ENCODE data around the gene EPB41L2.

DNA sequence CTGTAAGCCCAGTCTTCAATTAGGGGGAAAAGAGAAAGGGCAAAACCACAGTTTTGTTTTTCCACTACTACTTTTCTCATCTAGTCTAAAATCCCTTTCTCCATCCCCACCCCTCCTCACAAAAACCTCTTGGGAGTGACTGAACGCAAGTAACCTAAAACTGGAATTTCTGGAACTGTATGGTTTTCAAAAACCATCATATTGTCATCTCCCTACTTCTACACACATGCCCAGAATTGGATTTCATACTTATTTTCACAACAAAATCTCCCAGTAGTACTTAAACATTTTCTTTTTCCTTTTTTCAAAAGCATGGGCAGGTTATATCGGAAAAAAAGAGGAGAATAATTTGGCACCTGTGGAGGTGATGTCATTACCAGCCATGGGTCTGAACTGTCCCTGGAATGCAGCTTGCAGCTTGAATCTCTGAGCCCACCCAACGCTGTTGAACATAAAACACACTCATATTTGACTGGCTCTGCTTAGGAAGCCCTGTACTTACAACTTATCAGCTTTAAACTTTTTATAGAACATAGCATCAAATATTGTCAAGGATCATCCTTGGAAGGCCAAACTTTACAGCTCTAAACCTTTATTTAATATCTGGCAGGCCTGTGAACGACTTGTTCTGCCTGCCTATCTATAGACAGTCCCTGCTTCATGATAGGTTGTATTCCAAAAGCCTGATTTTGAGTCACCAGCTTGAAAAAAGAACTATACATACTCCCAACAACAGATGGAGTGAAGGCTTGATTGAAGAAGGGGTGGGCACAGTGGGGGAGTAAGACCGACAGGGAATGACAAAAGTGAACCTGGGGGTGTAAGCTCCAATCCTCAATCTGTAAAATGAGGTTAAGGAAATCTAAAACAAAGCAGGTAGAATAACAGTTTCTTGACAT, 59.3 kb downstream of the EPB41L2 start:
- TF ChIP-seq, protein P1, sequence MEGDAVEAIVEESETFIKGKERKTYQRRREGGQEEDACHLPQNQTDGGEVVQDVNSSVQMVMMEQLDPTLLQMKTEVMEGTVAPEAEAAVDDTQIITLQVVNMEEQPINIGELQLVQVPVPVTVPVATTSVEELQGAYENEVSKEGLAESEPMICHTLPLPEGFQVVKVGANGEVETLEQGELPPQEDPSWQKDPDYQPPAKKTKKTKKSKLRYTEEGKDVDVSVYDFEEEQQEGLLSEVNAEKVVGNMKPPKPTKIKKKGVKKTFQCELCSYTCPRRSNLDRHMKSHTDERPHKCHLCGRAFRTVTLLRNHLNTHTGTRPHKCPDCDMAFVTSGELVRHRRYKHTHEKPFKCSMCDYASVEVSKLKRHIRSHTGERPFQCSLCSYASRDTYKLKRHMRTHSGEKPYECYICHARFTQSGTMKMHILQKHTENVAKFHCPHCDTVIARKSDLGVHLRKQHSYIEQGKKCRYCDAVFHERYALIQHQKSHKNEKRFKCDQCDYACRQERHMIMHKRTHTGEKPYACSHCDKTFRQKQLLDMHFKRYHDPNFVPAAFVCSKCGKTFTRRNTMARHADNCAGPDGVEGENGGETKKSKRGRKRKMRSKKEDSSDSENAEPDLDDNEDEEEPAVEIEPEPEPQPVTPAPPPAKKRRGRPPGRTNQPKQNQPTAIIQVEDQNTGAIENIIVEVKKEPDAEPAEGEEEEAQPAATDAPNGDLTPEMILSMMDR (IDR thresholded peaks at IDR 0.05): no peak
- TF ChIP-seq POLR2AphosphoS5 (IDR thresholded peaks at IDR 0.05): no peak
